Renal pelvis (tissue), 4 donors: ENCODE results near the gene KCNC2. TPM values are rescaled to one million over a fixed set of nuclear protein-coding genes. Genes with fewer than 3 reads are reported as not detected.

Source experiments
- DNase-seq: peaks from one replicate; pipeline ENCODE4 v3.0.0-alpha.2; 2013
- polyA plus RNA-seq, 3 donors: library from polyadenylated mRNA; unstranded; fragments of 120-200 nt; gene quantifications; one replicate each; pipeline ENCODE4 v1.2.1, GENCODE V29; 2013; ENCODE audit not compliant: insufficient read length in 3 of 3

The KCNC2 gene
- polyA plus RNA-seq, 3 donors, result 0.55 to 0.96 (median 0.56) TPM

DNA sequence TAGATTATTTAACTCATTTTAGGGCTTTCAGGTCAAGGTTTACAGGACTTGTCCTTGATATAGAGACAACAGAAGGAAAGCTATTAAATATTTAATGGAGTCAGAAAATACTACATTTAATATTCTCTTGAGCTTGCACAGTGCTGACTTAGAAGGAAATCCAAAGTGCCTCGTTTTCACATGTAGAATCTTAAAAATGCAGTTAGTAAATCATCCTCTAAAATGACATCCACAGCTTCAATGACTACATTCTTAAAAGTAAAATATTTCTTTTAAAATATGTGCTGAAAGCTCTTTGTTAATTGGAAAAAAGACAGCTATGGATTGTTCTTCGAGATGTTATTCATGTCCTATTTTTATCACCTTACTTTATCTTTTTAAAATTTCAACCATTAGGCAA lies 146.9 kb downstream of the KCNC2 start:
- no peak for DNase-seq

DNA sequence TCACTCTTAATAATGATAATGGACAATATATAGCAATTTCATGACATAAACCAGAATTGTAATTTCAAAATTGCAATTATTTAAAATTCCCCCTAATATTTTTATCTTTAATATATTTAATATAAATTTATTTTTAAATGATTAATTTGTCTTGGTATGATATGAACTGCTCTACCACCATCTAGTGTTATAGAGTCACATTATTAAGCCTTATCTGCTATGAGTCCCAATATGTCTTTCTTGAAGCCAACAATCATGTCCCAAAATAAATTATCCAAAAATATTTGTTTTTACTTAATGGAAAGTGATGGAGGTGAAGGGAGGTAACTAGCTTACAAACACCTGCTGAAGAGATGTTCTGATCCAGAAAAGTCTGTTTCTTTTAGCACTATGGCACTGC lies 151.4 kb downstream of the KCNC2 start:
- DNase-seq, result no peak

DNA sequence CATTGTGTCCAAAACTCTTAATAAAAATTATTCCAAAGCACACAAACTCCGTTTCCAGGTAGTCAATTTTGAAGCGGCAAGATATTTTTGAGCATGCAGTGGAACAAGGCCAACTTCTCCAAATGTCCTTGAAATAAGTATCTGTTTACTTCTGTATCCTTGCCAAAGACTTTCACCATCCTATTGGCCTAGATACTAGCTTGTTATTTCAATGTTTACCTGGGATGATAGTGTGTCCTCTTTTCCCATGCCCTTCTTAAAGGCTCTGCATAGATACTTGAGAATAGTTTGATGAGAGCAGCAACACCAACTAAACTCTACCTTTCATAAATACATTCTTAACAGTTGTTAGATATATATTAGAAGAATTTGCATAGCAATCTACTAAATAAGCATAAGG lies 160.9 kb downstream of the KCNC2 start:
- DNase-seq, result no peak

DNA sequence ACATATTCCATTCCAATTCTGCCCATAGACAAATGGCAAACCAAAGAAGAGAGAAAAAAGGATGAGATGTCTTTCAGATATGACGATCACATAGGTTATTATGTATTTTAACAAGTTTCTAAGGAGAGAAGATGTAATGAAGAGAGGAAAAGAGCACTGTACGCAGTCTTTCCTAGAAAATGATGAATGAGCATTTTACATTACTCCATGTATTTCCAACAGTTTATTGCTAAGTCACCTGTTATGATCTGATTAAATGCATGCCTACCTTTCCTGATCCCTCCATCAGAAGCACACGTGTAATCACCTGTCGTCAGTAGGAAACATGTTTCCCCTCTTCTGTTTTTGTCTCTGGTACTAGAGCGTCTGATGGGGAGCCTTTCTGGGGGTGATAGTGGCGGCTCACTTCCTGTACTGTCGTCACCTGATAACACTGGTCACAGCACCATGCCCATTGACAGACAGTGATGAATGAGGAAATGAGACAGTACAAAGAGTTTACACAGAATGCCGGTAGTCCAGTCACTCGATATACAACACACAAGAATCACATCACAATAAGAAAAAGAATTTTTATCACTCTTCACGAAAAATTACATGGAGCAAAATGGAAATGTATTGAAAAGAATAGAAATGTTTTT lies 161.6 kb downstream of the KCNC2 start:
- no peak for DNase-seq

DNA sequence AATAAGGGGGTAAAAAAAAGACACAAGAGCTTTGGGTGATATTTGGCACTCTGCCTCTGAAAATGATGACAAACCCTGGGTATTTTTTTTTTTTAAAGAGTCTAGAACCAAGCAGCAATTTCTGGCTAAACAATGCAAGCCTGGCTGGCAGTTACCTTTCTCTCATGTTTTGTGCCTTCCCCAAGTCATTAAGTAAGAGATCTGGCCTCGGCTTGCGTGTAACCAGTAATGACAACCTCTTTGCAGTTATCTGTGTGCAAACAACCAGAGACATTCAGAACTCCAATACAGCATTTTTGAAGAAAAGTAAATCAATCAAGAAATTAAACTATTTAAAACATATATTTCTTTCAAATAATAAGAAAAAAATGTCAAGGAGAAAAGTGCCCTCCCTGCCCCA lies 167.5 kb downstream of the KCNC2 start:
- no peak for DNase-seq

DNA sequence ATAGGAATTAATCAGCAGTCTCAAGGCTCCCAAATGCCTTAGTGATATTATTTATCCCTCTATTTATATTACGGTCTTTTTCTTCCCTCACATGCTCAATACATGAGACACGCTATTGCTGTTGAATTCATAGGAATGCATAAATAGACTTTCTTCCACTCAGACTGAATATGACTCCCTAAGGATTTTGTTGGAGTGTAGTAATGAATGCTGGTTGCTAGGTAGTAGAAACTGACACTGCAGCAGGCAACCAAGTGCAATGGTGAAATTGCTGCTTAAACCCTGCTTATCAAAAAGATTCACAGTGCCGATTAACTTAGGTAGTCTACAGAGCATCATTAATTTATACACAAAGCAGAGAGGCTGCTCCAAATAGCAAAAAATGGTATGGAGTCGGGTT lies 168.2 kb downstream of the KCNC2 start:
- no peak for DNase-seq

DNA sequence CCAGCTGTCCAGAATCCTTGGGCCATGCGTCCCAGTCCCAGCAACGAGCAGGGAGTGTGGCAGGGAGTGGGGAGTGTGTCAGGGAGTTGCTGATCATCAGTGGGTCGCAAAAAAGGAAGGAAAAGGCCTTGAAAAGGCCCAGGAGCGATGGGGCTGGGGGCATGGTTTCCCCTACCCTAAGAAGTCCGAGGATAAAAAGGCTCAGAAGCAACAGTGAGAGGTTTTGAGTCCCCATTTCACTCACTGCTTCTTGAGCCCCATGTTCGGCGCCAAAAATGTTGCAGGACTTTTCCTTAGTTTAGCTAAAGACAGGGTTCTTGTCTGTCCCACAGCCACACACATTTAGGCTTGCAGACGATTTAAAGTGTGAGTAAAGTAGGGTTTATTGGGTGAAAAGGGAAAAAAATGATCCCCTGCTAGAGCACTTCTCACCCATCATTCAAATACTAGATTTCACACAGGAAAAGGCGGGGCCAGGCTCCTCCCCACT lies 189.5 kb downstream of the KCNC2 start:
- no peak for DNase-seq

DNA sequence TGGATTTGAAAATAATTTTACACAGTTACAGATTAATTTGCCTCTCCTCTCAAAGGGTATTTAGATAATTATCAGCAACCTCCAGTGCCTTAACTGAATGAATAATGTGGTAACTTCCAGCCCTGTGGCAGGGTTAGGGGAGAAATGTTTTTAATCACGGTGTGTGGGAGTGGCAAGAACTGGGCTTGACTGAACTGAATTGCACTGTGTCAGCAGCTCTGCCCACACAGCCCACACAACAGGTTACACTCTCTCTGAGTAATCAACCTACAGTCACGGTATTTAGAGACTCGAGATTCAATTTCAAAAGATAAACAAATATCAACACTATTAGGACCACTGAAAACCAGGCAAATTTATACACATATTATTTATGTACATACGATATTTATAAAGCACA lies 198.5 kb downstream of the KCNC2 start:
- DNase-seq, result peak; percentile 68

DNA sequence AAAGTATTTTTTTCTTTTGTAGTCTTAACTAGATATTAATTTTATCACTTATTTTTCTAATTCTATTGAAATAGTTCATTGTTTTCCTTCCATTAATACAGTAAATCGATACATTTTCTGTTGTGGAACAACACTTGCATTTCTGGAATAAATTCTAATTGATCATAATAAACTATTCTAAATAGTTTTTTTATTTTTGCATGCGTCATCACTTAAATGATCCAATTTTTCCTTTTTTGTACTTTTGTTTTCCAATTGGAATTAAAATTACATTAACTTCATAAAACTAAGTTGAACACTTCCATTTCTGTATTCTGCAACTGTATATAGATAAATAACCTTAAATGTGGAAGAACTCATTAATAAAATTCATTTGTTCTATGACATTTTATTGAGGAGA lies 202.5 kb downstream of the KCNC2 start:
- DNase-seq, result no peak

DNA sequence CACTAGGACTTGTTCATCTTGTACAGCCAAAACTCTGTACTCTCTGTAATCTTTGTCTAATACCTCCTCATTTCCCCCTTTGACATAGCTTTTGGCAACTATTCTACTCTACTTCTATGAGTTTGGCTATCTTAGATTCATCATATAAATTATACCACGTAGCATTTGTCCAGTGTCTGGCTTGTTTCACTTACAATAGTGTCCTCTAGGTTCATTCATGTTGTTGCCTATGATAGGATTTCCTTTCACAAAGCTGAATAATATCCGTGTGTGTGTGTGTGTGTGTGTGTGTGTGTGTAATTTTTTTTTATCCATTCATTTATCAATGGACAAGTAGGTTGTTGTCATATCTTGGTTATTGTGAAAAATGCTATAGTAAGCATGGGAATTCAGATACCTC lies 209.5 kb downstream of the KCNC2 start:
- no peak for DNase-seq

DNA sequence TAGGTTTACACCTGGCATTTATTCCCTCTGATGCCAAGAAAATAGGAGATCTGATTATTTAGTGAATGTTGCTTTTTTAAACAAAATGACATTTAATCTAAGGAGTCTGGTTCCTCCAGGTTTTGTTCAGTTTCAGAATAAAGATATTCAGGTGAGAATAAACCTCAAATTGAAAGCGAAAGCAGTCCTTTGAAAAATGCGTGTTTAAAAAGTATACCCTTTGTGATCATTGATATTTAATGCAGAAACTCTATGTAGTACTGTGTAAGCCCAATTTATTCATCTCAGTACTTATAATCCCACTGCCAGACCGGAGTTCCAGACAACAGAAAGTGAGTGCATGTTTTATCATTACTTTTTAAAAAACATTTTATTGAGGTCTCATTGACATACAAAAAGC lies 210.2 kb downstream of the KCNC2 start:
- DNase-seq, result no peak

Other genes with a start within 250 kb of the KCNC2 start
- gene CAPS2, start 120.5 kb upstream of the KCNC2 start, polyA plus RNA-seq, result 10 to 100 TPM in 1 of 3 donors, 1 to 10 TPM in 2; 6.2 to 12.6 (median 7.2) TPM
- under 1 TPM; 0.21 to 0.65 (median 0.35) TPM for gene GLIPR1L1, start 124.8 kb upstream of the KCNC2 start, polyA plus RNA-seq
- 1 to 10 TPM in 2 of 3 donors, under 1 TPM in 1; 0.92 to 3.9 (median 2.2) TPM for gene GLIPR1L2, start 181.2 kb upstream of the KCNC2 start, polyA plus RNA-seq